GM12878 (cell line): ENCODE data around the gene COL6A3. TPM values are rescaled to one million over a fixed set of nuclear protein-coding genes. Genes with fewer than 3 reads are reported as not detected.

Experiments used
- ATAC-seq: fragments of 200-7000 bp; cut with Tn5 transposase; 3 replicates; pipeline ENCODE4 v1.9.1; 2020; ENCODE audit warnings: mild to moderate bottlenecking, moderate library complexity
- BruUV-seq: library from RNA; stranded (reverse); fragments of 400-500 nt; replicated peaks from 2 replicates; lab custom pipeline; 2021; lab: Mats Ljungman, UMichigan
- CTCF ChIA-PET: fragments of 300-600 bp; sonication (Branson Sonifier 250); formaldehyde crosslinking; extraction: SDS; loops from one replicate; lab custom pipeline; 2021; ENCODE audit warnings: inconsistent platforms; lab: Yijun Ruan, JAX
- POLR2A ChIA-PET: fragments of 350-600 bp; formaldehyde crosslinking; extraction: SDS; loops from one replicate; lab custom pipeline; 2021; ENCODE audit warnings: inconsistent platforms; lab: Charles Lee
- RAD21 ChIA-PET: fragments of 300-600 bp; sonication (Branson Sonifier 250); formaldehyde crosslinking; loops from one replicate; lab custom pipeline; 2023; ENCODE audit warnings: antibody characterized with exemption; ENCODE audit not compliant: unreplicated experiment; lab: Charles Lee
- SMC1A ChIA-PET: fragments of 300-600 bp; sonication (Branson Sonifier 250); formaldehyde crosslinking; loops from one replicate; lab custom pipeline; 2023; ENCODE audit not compliant: unreplicated experiment, uncharacterized antibody; lab: Charles Lee
- DNase-seq: peaks from one replicate; pipeline ENCODE4 v3.0.0-alpha.2; 2011; ENCODE audit warnings: low read depth, low spot score
- FAIRE-seq: peaks from 3 replicates; lab custom pipeline; 2011; peaks lifted over from hg19 to GRCh38; lab: Jason Lieb, UNC
- H2AFZ ChIP-seq: 2 replicates; pipeline ENCODE4 v1.6.0; 2011; ENCODE audit warnings: low read depth, low read length, control low read depth; ENCODE audit not compliant: control insufficient read depth
- H3K27ac ChIP-seq: 2 replicates; pipeline ENCODE4 v1.5.1; 2011; ENCODE audit warnings: control low read depth; ENCODE audit not compliant: control insufficient read depth, insufficient read depth
- H3K27me3 ChIP-seq, 2 experiments: replicated peaks in 1 of 2; 2 replicates each; pipeline versions ENCODE4 v1.6.0 to v1.6.1; 2011; ENCODE audit warnings: low read length in 1 of 2; ENCODE audit not compliant: control insufficient read depth in 2 of 2, insufficient read depth in 2 of 2
- H3K36me3 ChIP-seq, 2 experiments: 2 replicates each; pipeline ENCODE4 v1.5.1; 2011; ENCODE audit warnings: low read length in 1 of 2; ENCODE audit not compliant: control insufficient read depth in 2 of 2, insufficient read depth in 2 of 2
- H3K4me1 ChIP-seq: 2 replicates; pipeline ENCODE4 v1.6.1; 2011; ENCODE audit warnings: mild to moderate bottlenecking, low read length, moderate library complexity, mixed read lengths; ENCODE audit not compliant: control insufficient read depth, insufficient read depth
- H3K4me2 ChIP-seq: 2 replicates; pipeline ENCODE4 v1.6.0; 2011; ENCODE audit warnings: control low read depth; ENCODE audit not compliant: control insufficient read depth, insufficient read depth
- H3K4me3 ChIP-seq: fragments of 200-600 bp; sonication (generic); 2 replicates; pipeline ENCODE4 v1.5.1; 2016
- H3K79me2 ChIP-seq: 2 replicates; pipeline ENCODE4 v1.6.0; 2011; ENCODE audit warnings: low read length; ENCODE audit not compliant: control insufficient read depth, insufficient read depth
- H3K9ac ChIP-seq: 2 replicates; pipeline ENCODE4 v1.8.0; 2011; ENCODE audit warnings: low read length, control low read depth, mixed read lengths; ENCODE audit not compliant: control insufficient read depth, insufficient read depth
- H3K9me3 ChIP-seq: replicated peaks from 3 replicates; pipeline ENCODE4 v1.5.1; 2011; ENCODE audit warnings: mild to moderate bottlenecking, low read length; ENCODE audit not compliant: control insufficient read depth, insufficient read depth
- H4K20me1 ChIP-seq: 2 replicates; pipeline ENCODE4 v1.6.0; 2011; ENCODE audit not compliant: control insufficient read depth, insufficient read depth
- BMI1 ChIP-seq: fragments of 450-650 bp; IDR thresholded peaks from 2 replicates; pipeline ENCODE4 v1.6.1; 2016; ENCODE audit warnings: mild to moderate bottlenecking, moderate library complexity, borderline replicate concordance
- BRCA1 ChIP-seq: IDR thresholded peaks from 2 replicates; pipeline ENCODE4 v1.6.1; 2011; ENCODE audit warnings: low read depth, low read length, improper control_type of control experiment
- E4F1 ChIP-seq: fragments of 450-650 bp; IDR thresholded peaks from 2 replicates; pipeline ENCODE4 v1.6.1; 2018; ENCODE audit warnings: borderline replicate concordance, mild to moderate bottlenecking; ENCODE audit not compliant: partially characterized antibody
- HCFC1 ChIP-seq: fragments of 150-350 bp; IDR thresholded peaks from 2 replicates; pipeline ENCODE4 v1.6.1; 2014; ENCODE audit warnings: low read length
- RAD51 ChIP-seq: fragments of 450-650 bp; IDR thresholded peaks from 2 replicates; pipeline ENCODE4 v1.6.1; 2016; ENCODE audit warnings: moderate library complexity, mild to moderate bottlenecking, inconsistent platforms
- WGBS: methylation state at CpG from one replicate; pipeline ENCODE4 v1.1.6; 2016; ENCODE audit warnings: low lambda C conversion rate; ENCODE audit not compliant: insufficient replicate concordance, insufficient coverage; ENCODE audit errors: missing lambda C conversion rate; 5-methylcytosine and 5-hydroxymethylcytosine counted together
- in situ Hi-C: fragments of 300-500 bp; cut with MboI; formaldehyde crosslinking; loops from 9 replicates; pipeline ENCODE4 v1.14.3; 2018; ENCODE audit warnings: mixed read lengths
- intact Hi-C: fragments of 100-400 bp; cut with micrococcal nuclease; formaldehyde crosslinking; loops from one replicate; pipeline ENCODE4 v1.14.2; 2022; ENCODE audit not compliant: unreplicated experiment
- polyA plus RNA-seq, 11 experiments: library from polyadenylated mRNA; depleted of rRNA in 4 of 11; unstranded in 6 of 11; stranded (reverse) in 5 of 11; fragments of >200 nt; fragmentation: Nextera tagmentation in 4 of 11; fragmentation: Illumina TruSeq in 1 of 11; extraction: Ambion mirVana in 4 of 11; extraction: Trizol in 1 of 11; gene quantifications; 1 replicate in 1 of 11; 2 replicates in 10 of 11; pipeline versions ENCODE4 v1.2.1 to v1.2.3, GENCODE V29; 2011 to 2016; ENCODE audit warnings: inconsistent platforms in 2 of 11, missing spikeins in 2 of 11, low read depth in 1 of 11
- total RNA-seq, 4 experiments: library from RNA; depleted of rRNA in 3 of 4; stranded (reverse); fragments of >200 nt in 3 of 4; fragmentation: Illumina TruSeq in 1 of 4; extraction: Trizol in 1 of 4; gene quantifications; 2 replicates each; pipeline versions ENCODE4 v1.2.1 to v1.2.3, GENCODE V29; 2013 to 2021

COL6A3 gene
- total and polyA plus RNA-seq, 10 of the 15 experiments (the other 5 are each of a cell fraction or from before 2014, with no cell fraction given) = 0.01 to 0.51 (median 0.09) TPM; not detected in 4

- Histone ChIP-seq H3K9me3 (no peaks in the 10 kb centered on the region; the same call in 1 of the 3 replicates), H3K79me2 (no peaks in the 10 kb centered on the region), H3K36me3 (no peaks in the 10 kb centered on the region), H4K20me1 (no peaks in the 10 kb centered on the region), H2AFZ (no peak overlapping the region), H3K27me3 (no peaks in the 10 kb centered on the region), H3K4me2 (no peak overlapping the region), H3K27ac (no peak overlapping the region), H3K9ac (no peak overlapping the region), H3K4me3 (no peak overlapping the region), H3K4me1 (no peaks in the 10 kb centered on the region)
- POLR2A ChIA-PET = no interaction called here
- CTCF ChIA-PET = no interaction called here
- intact Hi-C loops (no loop called here), in situ Hi-C loops (no loop called here)
- BruUV-seq = no TSS peak
- RAD21 ChIA-PET = no interaction called here
- 31% methylated on average over 3 of the region's 3 CpGs for WGBS
- no peak for DNase-seq
- ATAC-seq = no peak
- SMC1A ChIA-PET = no interaction called here
- no peak for TF ChIP-seq HCFC1
- no peak for TF ChIP-seq BMI1
- no peak for FAIRE-seq
Observed at GRCh38 chr2:237452861-237453260, 38.9 kb upstream of the COL6A3 start.

GRCh38 chr2:237451643-237452469 is 37.9 kb upstream of the COL6A3 start:
- TF ChIP-seq E4F1 (no peak), RAD51 (no peak), BRCA1 (no peak)
- Histone ChIP-seq H3K4me2 (no peak overlapping the region), H3K27me3 (no peaks in the 10 kb centered on the region), H4K20me1 (no peaks in the 10 kb centered on the region), H3K4me3 (no peak overlapping the region), H3K4me1 (no peaks in the 10 kb centered on the region), H3K9me3 (no peaks in the 10 kb centered on the region; the same call in 1 of the 3 replicates), H3K9ac (no peak overlapping the region), H3K27ac (no peak overlapping the region), H3K79me2 (no peaks in the 10 kb centered on the region), H3K36me3 (no peaks in the 10 kb centered on the region), H2AFZ (no peak overlapping the region)
- BruUV-seq = no TSS peak
- RAD21 ChIA-PET = no interaction called here
- in situ Hi-C loops = no loop called here
- 66% methylated on average over 20 of the region's 20 CpGs for WGBS
- intact Hi-C loops = no loop called here
- POLR2A ChIA-PET = no interaction called here
- SMC1A ChIA-PET = no interaction called here
- CTCF ChIA-PET = interaction anchor here (0.7 to 1.2 kb wide), 2 partner anchors 16 to 23 kb away, joined by 3 to 5 read pairs; no protein-coding TSS in a partner anchor
- ATAC-seq = no peak
- no peak for DNase-seq
- FAIRE-seq = no peak
